ENCODE data around the gene MCC. TPM values are rescaled to one million over a fixed set of nuclear protein-coding genes. Genes with fewer than 3 reads are reported as not detected.

Gene MCC
- total RNA-seq, 1 donor from 2014 or later, result 14.0 TPM

GRCh38 chr5:113171520-113171919 is 316.7 kb downstream of the MCC start:
- no peaks in the 10 kb centered on the region for H3K36me3 Mint-ChIP-seq (ENCODE audit: unreplicated experiment)
- H3K27me3 Mint-ChIP-seq (ENCODE audit: unreplicated experiment), result peaks cover 2% of the 10 kb centered on the region
- H3K9me3 Mint-ChIP-seq (ENCODE audit: unreplicated experiment), result no peaks in the 10 kb centered on the region
- peaks cover 13% of the 10 kb centered on the region for H3K4me1 Mint-ChIP-seq (ENCODE audit: unreplicated experiment)
- H3K4me3 Mint-ChIP-seq (ENCODE audit: unreplicated experiment), result no peak overlapping the region
- no peak for DNase-seq (ENCODE audit: extremely low spot score, unreplicated experiment)
- TF ChIP-seq, protein P1, sequence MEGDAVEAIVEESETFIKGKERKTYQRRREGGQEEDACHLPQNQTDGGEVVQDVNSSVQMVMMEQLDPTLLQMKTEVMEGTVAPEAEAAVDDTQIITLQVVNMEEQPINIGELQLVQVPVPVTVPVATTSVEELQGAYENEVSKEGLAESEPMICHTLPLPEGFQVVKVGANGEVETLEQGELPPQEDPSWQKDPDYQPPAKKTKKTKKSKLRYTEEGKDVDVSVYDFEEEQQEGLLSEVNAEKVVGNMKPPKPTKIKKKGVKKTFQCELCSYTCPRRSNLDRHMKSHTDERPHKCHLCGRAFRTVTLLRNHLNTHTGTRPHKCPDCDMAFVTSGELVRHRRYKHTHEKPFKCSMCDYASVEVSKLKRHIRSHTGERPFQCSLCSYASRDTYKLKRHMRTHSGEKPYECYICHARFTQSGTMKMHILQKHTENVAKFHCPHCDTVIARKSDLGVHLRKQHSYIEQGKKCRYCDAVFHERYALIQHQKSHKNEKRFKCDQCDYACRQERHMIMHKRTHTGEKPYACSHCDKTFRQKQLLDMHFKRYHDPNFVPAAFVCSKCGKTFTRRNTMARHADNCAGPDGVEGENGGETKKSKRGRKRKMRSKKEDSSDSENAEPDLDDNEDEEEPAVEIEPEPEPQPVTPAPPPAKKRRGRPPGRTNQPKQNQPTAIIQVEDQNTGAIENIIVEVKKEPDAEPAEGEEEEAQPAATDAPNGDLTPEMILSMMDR (IDR thresholded peaks at IDR 0.05), result no peak
- no peak overlapping the region for H3K27ac Mint-ChIP-seq (ENCODE audit: unreplicated experiment)

- Mint-ChIP-seq H3K36me3 (ENCODE audit: unreplicated experiment) (no peaks in the 10 kb centered on the region), H3K9me3 (ENCODE audit: unreplicated experiment) (no peaks in the 10 kb centered on the region), H3K27ac (ENCODE audit: unreplicated experiment) (no peak overlapping the region), H3K4me3 (ENCODE audit: unreplicated experiment) (no peak overlapping the region), H3K27me3 (ENCODE audit: unreplicated experiment) (peaks cover 2% of the 10 kb centered on the region), H3K4me1 (ENCODE audit: unreplicated experiment) (peaks cover 13% of the 10 kb centered on the region)
- TF ChIP-seq, protein P1 (IDR thresholded peaks at IDR 0.05), result no peak
- DNase-seq (ENCODE audit: extremely low spot score, unreplicated experiment), result peak; percentile 27
Measured at GRCh38 chr5:113170707-113171106, 317.5 kb downstream of the MCC start.

- Mint-ChIP-seq H3K4me1 (ENCODE audit: unreplicated experiment) (peaks cover 13% of the 10 kb centered on the region), H3K9me3 (ENCODE audit: unreplicated experiment) (no peaks in the 10 kb centered on the region), H3K36me3 (ENCODE audit: unreplicated experiment) (no peaks in the 10 kb centered on the region), H3K4me3 (ENCODE audit: unreplicated experiment) (no peak overlapping the region), H3K27me3 (ENCODE audit: unreplicated experiment) (peaks cover 2% of the 10 kb centered on the region), H3K27ac (ENCODE audit: unreplicated experiment) (no peak overlapping the region)
- DNase-seq (ENCODE audit: extremely low spot score, unreplicated experiment), result no peak
- TF ChIP-seq, protein P1 (IDR thresholded peaks at IDR 0.05), result no peak
Measured at GRCh38 chr5:113169720-113170119, 318.5 kb downstream of the MCC start.

- Mint-ChIP-seq H3K27ac (ENCODE audit: unreplicated experiment) (no peak overlapping the region), H3K4me1 (ENCODE audit: unreplicated experiment) (peaks cover 15% of the 10 kb centered on the region), H3K27me3 (ENCODE audit: unreplicated experiment) (peaks cover 2% of the 10 kb centered on the region), H3K4me3 (ENCODE audit: unreplicated experiment) (no peak overlapping the region), H3K9me3 (ENCODE audit: unreplicated experiment) (no peaks in the 10 kb centered on the region), H3K36me3 (ENCODE audit: unreplicated experiment) (no peaks in the 10 kb centered on the region)
- no peak for DNase-seq (ENCODE audit: extremely low spot score, unreplicated experiment)
- TF ChIP-seq, protein P1 (IDR thresholded peaks at IDR 0.05), result no peak
Measured at GRCh38 chr5:113167985-113168384, 320.3 kb downstream of the MCC start.

DNA sequence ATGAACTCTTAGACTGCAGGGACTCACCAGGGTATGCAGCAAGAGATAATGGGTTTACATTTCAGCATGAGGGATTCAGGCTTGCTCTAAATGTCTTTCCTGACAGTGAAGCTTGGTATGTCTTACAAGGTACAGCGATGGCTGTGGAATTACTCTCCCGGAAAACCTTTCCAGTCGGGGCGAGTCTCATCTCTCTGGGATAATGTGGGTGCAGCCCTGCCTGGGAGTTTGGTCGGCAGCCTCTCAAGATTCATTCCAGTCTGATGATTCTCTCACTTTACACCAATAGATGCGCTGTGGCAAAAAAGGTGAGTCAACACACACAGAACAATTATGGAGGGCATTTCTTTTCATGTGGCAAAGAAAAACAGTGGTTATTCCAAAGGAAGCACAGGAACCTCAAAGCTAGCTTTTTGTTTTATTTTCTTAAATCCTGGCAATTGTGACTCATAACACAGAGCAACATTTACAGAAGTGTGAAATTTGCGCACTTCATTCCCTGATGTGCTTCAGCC is 321.3 kb downstream of the MCC start:
- H3K27ac Mint-ChIP-seq (ENCODE audit: unreplicated experiment), result no peak overlapping the region
- H3K27me3 Mint-ChIP-seq (ENCODE audit: unreplicated experiment), result peaks cover 2% of the 10 kb centered on the region
- TF ChIP-seq, protein P1 (IDR thresholded peaks at IDR 0.05), result no peak
- H3K4me1 Mint-ChIP-seq (ENCODE audit: unreplicated experiment), result peaks cover 15% of the 10 kb centered on the region
- H3K36me3 Mint-ChIP-seq (ENCODE audit: unreplicated experiment), result no peaks in the 10 kb centered on the region
- no peaks in the 10 kb centered on the region for H3K9me3 Mint-ChIP-seq (ENCODE audit: unreplicated experiment)
- H3K4me3 Mint-ChIP-seq (ENCODE audit: unreplicated experiment), result no peak overlapping the region
- DNase-seq (ENCODE audit: extremely low spot score, unreplicated experiment), result no peak

Data from osteocyte (in vitro differentiated cells).